GM18519 (cell line): ENCODE measurements around the gene IFI6.
"Not testable (repeated sequence)": the region's sequence is repeated elsewhere in the genome, so short reads cannot be mapped to it uniquely, and the experiment has no call there.

Source experiments
- ATAC-seq: cut with Tn5 transposase; IDR thresholded peaks from one replicate; pipeline ENCODE4 v1.9.1; 2021; ENCODE audit warnings: mild to moderate bottlenecking, moderate library complexity; ENCODE audit not compliant: unreplicated experiment, low FRiP score

Gene IFI6, protein sequence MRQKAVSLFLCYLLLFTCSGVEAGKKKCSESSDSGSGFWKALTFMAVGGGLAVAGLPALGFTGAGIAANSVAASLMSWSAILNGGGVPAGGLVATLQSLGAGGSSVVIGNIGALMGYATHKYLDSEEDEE

DNA sequence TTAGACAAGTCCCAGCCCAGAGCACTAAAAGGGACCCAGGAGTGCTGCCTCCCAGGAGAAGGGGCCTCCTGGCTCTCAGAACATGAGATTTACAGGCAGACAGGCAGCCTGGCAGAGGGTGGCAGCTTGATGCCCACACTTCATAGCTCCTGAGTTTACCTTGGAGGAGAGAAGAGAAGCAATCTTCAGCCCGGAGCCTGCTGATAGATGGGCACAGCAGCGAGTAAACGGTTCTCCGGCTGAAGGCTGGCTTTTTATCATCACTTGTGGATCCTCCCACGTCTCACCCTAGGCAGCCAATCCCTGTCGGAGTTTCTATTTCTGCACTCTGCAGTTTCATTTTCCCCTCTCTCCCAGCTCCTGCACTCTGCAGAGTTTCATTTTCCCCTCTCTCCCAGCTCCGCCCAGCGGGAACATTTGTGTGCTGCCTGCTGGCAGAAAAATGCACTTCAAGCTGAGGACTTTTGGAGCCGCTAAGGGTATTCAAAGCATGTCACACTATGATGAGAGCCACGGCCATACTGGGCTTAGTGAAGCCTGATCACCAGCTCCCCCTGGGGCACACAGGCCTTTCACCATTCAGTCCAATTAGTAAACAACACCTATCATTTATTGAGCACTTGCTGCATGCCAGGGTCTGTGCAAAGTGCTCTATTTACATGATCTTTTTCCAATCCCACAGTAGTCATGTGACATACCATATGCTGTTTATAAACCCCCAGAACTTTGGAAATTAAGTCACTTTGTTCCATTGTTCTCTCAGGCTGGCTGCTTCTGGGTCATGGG lies at the start of gene IFI6:
Gene IFI6, minus strand, starts transcription at position 229 of the 786 bp plus-strand sequence. CDS start 2,878 bp downstream, outside the sequence.
- ATAC-seq = peak; percentile 51

DNA sequence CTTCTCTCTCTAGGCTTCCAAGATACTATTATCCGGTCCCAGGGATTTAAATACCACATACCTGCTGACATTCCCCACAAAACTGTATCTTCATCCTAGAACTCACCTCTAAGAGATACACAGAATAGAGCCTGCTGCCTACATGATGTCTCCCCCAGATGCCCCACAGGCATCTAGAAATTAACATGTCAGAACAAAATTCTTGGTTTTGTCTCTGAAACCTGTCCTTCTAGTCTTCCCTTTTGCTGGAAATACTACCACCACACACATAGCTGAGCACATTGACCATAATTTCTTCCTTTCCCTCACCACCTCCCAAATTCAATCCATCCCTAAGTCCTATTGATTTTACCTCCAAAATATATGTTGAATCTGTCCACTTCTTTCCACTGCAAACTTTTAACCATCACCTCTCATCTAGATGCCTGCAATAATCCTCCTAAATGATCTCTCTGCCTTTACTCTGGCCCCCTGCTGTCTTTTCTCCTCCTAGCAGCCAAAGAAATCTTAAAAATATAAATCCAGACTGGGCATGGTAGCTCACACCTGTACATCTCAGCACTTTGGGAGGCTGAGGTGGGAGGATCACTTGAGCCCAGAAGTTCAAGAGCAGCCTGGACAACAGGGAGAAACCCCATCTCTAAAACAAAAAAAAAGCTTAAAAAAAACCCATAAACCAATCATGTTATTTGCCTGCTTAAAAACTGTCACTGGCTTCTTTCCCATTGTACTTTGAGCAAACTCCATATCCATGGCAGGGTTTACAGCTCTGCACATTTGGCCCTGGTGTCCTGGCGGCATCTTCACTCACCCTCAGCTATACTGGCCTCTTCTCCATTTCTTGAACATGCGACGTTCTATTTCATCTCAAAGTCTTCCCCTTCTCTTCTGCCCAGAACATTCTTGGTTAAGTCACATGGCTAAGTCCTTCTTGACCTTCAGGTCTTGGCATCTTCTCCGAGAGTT lies 47.6 kb upstream of the IFI6 start:
- ATAC-seq = no peak

DNA sequence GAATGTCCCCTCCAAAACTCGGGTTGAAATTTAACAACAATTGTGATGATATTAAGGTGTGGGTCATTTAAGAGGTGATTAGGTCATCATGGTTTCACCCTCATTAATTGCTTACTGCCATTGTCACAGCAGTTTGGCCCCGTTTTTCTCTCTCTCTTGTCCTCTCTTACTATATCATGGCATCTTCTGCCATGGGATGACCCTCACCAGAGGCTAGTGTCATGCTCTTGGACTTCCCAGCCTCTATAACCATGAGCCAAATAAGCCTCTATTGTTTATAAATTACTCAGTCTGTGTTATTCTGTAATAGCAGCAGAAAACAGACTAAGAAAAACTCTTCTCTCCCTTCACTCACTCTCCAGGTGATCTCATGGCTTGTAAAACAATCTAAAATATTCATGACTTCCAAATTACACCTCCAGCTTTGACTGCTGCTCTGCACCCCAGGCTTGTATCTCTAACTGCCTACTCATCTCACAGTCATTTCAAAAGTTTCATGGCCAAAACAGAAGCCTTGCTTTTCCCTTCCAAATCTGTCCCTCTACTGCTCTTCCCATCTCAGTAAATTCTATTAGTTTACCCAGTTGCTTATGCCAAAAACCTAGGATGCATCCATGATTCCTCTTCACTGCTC lies 44.4 kb upstream of the IFI6 start:
- no peak for ATAC-seq

DNA sequence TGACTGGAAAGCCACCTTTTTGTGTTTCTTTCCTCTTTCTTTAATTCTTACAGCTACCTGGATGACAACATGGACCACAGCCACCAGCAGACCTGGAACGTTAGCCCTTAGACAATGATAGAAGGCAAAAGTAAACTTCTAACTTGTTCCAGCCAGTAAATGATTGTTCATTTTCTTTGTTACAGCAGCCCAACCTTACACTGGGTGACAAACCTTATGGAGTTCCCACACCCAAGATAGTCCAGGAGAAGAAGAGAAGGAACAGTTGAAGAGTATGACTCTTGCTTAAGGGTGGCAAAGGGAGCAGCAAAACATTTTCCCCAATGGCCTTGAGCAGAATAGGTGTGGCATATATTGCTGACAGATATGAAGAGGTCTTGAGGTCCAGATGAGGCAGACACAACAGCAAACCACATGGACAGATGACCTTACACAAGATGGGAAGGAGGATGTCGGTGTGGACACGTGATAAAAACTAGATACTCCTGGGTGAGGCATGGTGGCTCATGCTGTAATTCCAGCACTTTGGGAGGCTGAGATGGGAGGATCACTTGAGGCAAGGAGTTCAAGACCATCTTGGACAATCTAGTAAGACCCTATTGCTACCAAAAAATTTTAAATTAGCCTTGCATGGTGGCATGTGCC lies 42.0 kb upstream of the IFI6 start:
- ATAC-seq = no peak

DNA sequence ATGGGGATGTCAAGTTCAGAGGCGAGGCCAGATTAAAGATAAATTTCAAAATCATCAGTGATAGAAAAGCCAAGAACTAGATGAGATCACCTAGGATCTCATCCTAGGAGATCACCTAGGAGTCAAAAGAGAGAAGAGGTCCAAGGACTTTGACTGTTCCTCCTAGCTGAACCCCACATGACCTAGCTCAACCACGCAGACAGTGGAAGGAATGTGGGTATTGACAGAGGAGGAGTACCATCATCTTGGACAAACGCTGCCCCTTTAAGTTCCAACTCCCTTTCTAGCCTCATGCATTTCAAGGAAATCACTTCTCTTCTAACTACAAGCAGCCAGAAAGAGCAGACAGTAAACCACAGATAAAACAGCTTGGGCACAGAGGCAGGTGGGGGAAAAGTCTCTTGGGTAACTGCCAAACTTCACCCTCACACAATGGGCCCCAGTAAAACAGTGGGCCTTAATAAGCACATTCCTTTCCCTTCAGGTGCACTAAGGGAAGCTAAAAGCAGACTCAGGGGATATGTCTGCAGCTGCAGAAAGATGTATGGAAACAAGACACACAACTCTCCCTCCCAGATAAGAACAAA lies 41.2 kb upstream of the IFI6 start:
- no peak for ATAC-seq

DNA sequence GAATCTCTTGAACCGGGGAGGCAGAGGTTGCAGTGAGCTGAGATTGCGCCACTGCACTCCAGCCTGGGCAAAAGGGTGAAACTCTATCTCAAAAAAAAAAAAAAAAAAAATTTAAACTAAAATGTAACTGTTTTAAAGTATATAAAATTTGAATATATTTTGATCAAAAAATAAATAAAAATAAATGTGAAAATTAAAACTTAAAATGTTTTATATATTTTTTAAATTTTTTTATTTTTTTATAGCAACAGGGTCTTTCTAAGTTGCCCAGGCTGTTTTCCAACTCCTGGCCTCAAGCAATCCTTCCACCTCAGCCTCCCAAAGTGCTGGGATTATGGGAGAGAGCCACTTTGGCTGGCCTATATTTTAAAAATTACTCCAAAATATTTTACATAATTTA lies 38.6 kb upstream of the IFI6 start:
- no peak for ATAC-seq

DNA sequence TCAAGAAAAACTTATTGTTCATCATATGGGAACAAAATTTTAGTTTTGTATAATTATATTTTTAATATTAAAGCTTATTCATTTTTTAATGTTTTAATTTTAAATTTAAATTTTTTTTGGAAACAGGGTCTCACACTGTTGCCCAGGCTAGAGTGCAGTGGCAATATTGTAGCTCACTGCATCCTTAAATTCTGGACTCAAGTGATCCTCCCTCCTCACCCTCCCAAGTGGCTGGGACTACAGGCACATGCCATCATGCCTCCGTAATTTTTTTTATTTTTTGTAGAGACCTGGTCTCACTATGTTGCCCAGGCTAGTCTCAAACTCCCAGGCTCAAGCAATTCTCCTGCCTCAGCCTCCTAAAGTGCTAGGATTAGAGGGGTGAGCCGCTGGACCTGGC lies 33.6 kb upstream of the IFI6 start:
- no peak for ATAC-seq

DNA sequence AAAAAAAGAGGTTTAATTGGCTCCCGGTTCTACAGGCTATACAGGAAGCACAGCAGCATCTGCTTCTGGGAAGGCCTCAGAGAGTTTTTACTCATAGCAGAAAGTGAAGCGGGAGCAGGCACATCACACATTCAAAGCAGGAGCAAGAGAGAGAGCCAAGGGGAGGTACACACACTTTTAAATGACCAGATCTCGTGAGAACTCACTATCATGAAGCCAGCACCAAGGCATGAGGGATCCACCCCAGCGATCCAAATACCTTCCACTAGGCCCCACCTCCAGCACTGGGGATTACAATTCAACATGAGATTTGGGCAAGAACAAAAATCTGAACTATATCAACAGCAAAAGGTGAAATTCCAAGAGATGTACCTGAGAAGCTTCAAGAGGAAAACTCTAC lies 33.0 kb upstream of the IFI6 start:
- ATAC-seq = no peak

DNA sequence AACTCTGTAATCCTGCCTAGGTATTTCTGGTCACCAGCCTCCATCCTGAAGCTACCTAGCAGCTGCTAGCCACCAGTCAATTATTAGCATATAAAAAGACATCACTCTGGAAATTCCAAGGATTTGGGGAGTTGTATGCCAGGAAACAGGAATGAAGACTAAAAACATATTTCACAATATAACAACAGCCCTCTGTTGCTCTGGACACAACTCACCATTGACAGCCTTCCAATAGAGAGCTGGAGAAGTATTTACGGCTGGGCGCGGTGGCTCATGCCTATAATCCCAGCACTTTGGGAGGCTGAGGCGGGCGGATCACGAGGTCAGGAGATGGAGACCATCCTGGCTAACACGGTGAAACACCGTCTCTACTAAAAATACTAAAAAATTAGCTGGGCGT lies 24.8 kb upstream of the IFI6 start:
- not testable (repeated sequence) for ATAC-seq

DNA sequence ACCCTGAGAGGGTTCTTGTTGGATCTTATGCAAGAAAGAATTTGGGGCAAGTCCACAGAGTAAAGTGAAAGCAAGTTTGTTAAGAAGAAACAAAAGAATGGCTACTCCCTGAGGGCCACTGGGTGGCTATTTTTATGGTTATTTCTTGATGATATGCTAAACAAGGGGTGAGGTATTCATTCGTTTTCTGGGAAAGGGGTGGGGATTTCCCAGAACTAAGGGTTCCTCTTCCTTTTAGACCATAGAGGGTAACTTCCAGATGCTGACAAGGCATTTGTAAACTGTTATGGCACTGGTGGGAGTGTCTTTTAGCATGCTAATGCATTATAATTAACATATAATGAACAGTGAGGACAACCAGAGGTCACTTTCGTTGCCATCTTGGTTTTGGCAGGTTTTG lies 18.2 kb upstream of the IFI6 start:
- ATAC-seq = no peak

DNA sequence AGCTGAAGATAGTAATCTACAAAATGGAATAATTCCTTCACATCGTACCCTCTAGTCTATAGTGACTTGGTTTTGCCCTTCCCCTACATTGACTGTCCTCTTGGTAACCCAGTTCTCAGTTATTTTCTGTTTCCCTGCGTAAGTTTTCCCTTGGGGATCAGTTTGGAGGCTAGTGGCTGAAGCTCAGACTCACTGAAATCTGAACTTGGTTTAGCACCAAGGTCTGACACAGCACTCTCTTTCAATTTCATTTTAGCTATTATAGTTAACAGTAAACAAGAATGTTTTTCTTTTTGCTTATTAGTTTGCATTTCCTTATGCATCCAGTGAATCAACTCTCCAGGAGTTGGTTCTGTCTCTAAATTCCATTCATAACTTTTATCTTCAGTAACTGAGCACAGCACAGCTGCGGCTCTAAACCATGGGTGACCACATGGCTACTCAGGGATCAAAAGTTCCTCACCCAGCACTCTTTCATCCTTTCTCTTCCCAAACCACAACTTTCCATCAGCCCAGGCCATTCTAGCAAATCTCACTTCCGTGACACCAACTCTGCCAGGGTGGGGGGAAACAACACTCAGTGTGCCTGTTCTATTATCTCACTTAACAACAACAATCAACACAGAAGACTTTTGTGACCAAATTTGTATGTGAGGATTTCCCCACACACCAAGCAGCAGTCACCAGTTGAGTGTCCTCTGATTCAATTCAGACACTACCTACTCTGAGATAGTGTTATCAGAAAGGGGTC lies 17.6 kb upstream of the IFI6 start:
- no peak for ATAC-seq

DNA sequence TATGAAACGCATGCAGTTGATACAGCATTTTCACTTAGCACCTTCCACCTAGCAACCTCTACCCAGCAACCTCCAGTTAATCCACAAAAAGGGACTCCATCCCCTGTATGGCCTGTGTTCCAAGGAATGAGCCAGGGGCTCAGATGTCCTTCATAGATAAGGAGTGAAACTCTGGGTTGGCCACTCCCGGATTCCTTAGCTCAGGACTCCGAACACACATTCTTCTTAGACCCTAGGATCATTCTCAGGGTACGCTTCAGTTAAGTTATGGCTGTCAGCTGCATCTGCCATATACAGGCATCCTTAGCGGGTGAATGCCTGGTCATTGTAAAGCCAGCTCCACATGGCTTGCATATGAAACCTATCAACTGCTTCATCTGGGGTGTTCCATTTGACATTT lies 15.9 kb upstream of the IFI6 start:
- ATAC-seq = no peak

DNA sequence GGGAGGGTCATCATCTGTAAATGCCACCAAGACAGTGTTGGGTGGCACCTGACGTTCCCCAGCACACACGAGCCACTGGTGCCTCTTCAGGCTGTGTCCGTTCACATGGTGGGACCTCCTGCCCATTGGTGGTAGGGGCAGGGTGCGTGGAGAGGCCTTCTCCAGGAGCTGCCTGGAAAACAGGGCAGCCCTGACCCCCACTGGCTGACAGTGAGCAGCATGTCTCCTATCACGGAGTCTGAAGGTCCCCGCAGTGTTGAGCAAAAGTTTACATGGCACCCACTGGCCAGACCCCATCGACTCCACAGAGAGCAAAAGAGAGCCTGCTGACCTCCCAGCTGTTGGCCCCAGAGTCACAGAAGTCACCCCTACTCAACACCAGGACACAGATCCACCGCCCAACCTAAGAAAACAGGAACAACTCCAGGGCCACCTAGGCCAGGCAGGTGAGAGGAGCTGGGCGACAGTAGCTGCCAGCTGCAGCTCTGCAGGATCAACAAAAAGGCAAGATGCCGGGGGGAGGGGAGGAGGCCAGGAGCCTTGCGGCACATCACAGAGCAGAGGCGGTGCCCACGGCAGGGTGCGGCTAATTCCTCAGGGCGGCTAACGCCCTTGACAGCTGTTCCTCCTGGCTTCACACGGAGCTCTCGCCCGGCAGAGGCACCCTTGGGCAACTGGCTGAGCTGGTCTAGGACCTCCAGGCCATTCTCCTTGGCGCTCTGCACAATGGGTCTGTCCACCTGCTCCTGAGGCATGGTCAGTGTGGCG lies 14.4 kb upstream of the IFI6 start:
- ATAC-seq = no peak

DNA sequence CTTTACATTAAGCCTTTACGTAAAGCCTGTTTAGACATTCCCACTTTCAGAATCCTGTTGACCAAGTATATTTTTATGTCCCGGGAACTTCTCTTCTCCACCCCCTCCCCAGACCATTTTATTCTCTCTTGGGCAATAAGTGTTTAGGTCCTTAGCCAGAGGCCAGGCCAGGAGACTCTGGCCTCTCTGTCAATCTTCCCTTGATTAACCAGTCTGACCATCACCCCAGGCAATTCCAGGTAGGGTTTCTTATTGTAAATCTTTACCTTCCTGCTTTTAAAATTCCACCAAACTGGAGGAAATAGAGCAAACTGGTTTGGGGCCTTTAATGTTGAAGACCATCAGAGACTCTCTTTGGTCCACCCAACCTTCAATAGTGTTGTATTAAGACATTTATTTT lies 12.2 kb upstream of the IFI6 start:
- no peak for ATAC-seq

DNA sequence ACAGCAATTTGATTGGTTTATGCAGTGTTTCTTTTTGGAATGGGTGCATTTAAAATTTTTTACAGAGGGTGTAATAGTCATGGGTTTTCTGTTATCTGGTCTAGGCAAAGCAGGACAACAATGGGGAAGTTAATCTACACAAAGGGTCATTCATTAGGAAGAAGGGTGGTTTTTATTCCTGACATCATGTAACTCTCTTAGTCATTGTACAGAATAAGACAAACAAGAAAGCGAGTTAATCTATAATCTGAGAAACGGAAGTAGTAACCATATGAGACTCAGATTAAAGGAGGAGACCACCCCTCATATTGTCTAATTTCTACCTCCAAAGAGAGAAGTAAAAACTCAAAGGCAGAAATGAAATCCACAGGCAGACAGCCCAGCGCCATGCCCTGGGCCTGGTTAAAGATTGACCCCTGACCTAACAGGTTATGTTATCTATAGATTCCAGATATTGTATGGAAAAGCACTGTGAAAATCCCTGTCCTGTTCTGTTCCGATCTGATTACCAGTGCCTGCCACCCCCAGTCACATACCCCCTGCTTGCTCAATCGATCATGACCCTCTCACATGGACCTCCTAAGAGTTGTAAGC lies 10.5 kb upstream of the IFI6 start:
- no peak for ATAC-seq

DNA sequence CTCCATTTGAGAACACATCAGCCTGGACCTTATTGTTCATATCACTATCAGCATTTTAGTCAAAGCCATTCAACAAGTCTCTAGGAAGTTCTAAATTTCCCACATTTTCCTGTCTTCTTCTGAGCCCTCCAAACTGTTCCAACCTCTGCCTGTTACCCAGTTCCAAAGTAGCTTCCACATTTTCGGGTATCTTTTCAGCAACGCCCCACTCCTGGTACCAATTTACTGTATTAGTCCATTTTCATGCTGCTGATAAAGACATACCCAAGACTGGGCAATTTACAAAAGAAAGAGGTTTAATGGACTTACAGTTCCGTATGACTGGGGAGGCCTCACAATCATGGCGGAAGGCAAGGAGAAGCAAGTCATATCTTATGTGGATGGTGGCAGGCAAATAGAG lies 9.6 kb upstream of the IFI6 start:
- ATAC-seq = not testable (repeated sequence)

DNA sequence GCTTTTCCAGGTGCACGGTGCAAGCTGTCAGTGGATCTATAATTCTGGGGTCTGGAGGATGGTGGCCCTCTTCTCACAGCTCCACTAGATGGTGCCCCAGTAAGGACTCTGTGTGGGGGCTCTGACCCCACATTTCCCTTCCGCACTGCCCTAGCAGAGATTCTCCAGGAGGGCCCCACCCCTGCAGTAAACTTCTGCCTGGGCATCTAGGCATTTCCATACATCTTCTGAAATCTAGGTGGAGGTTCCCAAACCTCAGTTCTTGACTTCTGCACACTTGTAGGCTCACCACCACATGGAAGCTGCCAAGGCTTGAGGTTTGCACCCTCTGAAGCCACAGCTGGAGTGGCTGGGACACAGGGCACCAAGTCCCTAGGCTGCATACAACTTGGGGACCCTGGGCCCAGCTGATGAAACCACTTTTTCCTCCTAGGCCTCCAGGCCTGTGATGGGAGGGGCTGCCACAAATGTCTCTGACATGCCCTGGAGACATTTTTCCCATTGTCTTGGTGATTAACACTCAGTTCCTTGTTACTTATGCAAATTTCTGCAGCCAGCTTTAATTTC lies 8.3 kb upstream of the IFI6 start:
- ATAC-seq = not testable (repeated sequence)

DNA sequence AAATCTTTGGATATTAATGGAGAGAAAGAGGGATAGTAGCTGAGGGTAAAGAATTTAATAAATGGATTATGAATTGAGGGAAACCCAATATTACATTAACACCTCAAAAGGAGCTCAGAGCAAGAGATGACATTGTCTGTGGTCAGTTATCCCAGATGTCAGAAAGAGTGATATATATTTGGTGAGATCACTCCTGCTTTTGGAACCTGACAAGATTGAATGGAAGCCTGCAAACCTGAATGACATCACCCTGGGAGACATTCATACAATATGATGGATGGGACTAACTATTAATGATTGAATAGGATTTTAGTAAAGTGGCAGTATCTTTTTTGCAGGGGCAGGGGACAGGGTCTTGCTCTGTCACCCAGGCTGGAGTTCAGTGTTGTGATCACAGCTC lies 6.8 kb upstream of the IFI6 start:
- no peak for ATAC-seq
